PC-3 (cell line): ENCODE results near the gene UBQLN1.

Experiments used
- CTCF ChIP-seq: fragments of 300-600 bp; sonication (generic); conservative IDR thresholded peaks from 2 replicates; pipeline ENCODE4 v1.5.1; 2017; ENCODE audit warnings: antibody characterized with exemption, low read depth, mild to moderate bottlenecking, low read length
- EZH2 ChIP-seq: fragments of 300-600 bp; sonication (generic); IDR thresholded peaks from one replicate; pipeline ENCODE4 v1.6.1; 2017; ENCODE audit warnings: antibody characterized with exemption, mild to moderate bottlenecking, low read length; ENCODE audit not compliant: unreplicated experiment
- EZH2phosphoT487 ChIP-seq: fragments of 300-600 bp; sonication (generic); IDR thresholded peaks from 2 replicates; pipeline ENCODE4 v1.6.1; 2018; ENCODE audit warnings: mild to moderate bottlenecking, antibody characterized with exemption, low read length, borderline replicate concordance

GRCh38 chr9:83721509-83721908 lies 13.8 kb upstream of the UBQLN1 start:
- TF ChIP-seq CTCF, result no peak
- TF ChIP-seq EZH2, result no peak
- no peak for TF ChIP-seq EZH2phosphoT487
